Measurements from ENCODE around the gene LEMD3.

- no peak for TF ChIP-seq POLR2A (IDR thresholded peaks at IDR 0.05)
- TF ChIP-seq, protein P1, sequence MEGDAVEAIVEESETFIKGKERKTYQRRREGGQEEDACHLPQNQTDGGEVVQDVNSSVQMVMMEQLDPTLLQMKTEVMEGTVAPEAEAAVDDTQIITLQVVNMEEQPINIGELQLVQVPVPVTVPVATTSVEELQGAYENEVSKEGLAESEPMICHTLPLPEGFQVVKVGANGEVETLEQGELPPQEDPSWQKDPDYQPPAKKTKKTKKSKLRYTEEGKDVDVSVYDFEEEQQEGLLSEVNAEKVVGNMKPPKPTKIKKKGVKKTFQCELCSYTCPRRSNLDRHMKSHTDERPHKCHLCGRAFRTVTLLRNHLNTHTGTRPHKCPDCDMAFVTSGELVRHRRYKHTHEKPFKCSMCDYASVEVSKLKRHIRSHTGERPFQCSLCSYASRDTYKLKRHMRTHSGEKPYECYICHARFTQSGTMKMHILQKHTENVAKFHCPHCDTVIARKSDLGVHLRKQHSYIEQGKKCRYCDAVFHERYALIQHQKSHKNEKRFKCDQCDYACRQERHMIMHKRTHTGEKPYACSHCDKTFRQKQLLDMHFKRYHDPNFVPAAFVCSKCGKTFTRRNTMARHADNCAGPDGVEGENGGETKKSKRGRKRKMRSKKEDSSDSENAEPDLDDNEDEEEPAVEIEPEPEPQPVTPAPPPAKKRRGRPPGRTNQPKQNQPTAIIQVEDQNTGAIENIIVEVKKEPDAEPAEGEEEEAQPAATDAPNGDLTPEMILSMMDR (IDR thresholded peaks at IDR 0.05), result no peak
These were observed 51.4 kb downstream of the LEMD3 start for GRCh38 chr12:65220761-65221160.
